ENCODE measurements around the gene CD46.
A peak's percentile ranks its signal among the peaks of the same experiment; 100 is the strongest.

DNA sequence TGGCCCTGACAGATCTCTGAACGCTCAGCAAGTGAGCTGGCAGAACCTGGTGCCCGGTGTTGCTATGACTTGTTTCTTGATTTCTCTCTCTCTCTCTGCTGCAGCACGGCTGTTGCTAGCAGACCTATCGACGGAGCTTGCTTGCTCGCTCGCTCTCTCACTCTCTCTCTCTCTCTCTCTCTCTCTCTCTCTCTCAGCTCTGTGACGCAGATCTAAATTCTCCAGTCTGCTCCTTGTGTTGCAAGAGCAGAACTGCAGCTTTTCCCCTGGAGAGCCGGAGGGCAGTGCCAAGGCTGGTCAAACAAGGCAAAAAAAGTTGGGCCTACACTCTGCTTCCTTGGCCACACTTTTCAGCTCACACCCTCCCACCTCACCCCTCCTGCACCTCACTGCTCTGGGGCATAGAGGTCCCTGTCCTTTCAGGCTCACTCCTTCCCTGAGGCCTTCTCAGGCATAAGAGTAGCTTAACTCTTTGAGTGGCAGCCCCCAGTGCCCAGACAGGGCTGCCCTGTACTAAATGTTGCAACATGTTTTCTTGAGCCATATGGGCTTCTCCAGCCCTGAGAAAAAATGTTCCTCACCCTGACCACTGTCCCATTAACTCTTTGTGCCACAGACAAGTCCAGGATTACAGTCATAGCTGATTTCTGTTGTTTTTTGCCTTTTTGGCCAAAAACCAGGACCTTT lies 72.2 kb downstream of the CD46 start:
- TF ChIP-seq, protein P1, sequence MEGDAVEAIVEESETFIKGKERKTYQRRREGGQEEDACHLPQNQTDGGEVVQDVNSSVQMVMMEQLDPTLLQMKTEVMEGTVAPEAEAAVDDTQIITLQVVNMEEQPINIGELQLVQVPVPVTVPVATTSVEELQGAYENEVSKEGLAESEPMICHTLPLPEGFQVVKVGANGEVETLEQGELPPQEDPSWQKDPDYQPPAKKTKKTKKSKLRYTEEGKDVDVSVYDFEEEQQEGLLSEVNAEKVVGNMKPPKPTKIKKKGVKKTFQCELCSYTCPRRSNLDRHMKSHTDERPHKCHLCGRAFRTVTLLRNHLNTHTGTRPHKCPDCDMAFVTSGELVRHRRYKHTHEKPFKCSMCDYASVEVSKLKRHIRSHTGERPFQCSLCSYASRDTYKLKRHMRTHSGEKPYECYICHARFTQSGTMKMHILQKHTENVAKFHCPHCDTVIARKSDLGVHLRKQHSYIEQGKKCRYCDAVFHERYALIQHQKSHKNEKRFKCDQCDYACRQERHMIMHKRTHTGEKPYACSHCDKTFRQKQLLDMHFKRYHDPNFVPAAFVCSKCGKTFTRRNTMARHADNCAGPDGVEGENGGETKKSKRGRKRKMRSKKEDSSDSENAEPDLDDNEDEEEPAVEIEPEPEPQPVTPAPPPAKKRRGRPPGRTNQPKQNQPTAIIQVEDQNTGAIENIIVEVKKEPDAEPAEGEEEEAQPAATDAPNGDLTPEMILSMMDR (IDR thresholded peaks at IDR 0.05): peak; percentile 25 to 97 (median 95)
- peak; percentile 94 for TF ChIP-seq POLR2A (IDR thresholded peaks at IDR 0.05)

All from ovary (tissue), 3 donors.